ENCODE data around the gene PPP1R15B. TPM values are rescaled to one million over a fixed set of nuclear protein-coding genes. Genes with fewer than 3 reads are reported as not detected.

PPP1R15B gene
- total RNA-seq, 2 experiments from 2014 or later, result 72.6 to 79.2 TPM

- POLR2A ChIA-PET, result no interaction called here
- BruUV-seq (replicated peaks), result no TSS peak
- no peaks in the 10 kb centered on the region for H3K36me3 ChIP-seq (ENCODE audit: insufficient read depth, low read length)
- H3K4me3 ChIP-seq (ENCODE audit: low read depth, low read length, poor library complexity, severe bottlenecking), result no peak overlapping the region
- no peaks in the 10 kb centered on the region for H3K9me2 ChIP-seq (ENCODE audit: insufficient read depth, low read length)
- no peak for DNase-seq (ENCODE audit: low spot score)
- intact Hi-C loops (cut with micrococcal nuclease; ENCODE audit: unreplicated experiment), result loop anchor here (10.0 kb wide), 1 partner anchor 125 kb away; no protein-coding TSS in a partner anchor
- H2AFZ ChIP-seq (ENCODE audit: low read length), result no peak overlapping the region
- H3K4me2 ChIP-seq (ENCODE audit: low read length), result no peak overlapping the region
- no peaks in the 10 kb centered on the region for H3K79me2 ChIP-seq (ENCODE audit: insufficient read depth, low read depth, low read length)
- no peaks in the 10 kb centered on the region for H4K20me1 ChIP-seq (ENCODE audit: insufficient read depth, low read length)
- CTCF ChIA-PET (ENCODE audit: unreplicated experiment), result no interaction called here
- TF ChIP-seq, protein P1, sequence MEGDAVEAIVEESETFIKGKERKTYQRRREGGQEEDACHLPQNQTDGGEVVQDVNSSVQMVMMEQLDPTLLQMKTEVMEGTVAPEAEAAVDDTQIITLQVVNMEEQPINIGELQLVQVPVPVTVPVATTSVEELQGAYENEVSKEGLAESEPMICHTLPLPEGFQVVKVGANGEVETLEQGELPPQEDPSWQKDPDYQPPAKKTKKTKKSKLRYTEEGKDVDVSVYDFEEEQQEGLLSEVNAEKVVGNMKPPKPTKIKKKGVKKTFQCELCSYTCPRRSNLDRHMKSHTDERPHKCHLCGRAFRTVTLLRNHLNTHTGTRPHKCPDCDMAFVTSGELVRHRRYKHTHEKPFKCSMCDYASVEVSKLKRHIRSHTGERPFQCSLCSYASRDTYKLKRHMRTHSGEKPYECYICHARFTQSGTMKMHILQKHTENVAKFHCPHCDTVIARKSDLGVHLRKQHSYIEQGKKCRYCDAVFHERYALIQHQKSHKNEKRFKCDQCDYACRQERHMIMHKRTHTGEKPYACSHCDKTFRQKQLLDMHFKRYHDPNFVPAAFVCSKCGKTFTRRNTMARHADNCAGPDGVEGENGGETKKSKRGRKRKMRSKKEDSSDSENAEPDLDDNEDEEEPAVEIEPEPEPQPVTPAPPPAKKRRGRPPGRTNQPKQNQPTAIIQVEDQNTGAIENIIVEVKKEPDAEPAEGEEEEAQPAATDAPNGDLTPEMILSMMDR (conservative IDR thresholded peaks at IDR 0.05; ENCODE audit: low read length), result no peak
- no peak for TF ChIP-seq EZH2phosphoT487 (IDR thresholded peaks at IDR 0.05; ENCODE audit: borderline replicate concordance, low read depth, low read length)
- H3K27ac ChIP-seq (ENCODE audit: low read depth, low read length, poor library complexity, severe bottlenecking), result no peak overlapping the region
- H3K9me3 ChIP-seq (ENCODE audit: low read length), result no peaks in the 10 kb centered on the region
- no peaks in the 10 kb centered on the region for H3K4me1 ChIP-seq (ENCODE audit: insufficient read depth, low read length, poor library complexity, severe bottlenecking)
These were observed 28.2 kb upstream of the PPP1R15B start for GRCh38 chr1:204439621-204440375.

DNA sequence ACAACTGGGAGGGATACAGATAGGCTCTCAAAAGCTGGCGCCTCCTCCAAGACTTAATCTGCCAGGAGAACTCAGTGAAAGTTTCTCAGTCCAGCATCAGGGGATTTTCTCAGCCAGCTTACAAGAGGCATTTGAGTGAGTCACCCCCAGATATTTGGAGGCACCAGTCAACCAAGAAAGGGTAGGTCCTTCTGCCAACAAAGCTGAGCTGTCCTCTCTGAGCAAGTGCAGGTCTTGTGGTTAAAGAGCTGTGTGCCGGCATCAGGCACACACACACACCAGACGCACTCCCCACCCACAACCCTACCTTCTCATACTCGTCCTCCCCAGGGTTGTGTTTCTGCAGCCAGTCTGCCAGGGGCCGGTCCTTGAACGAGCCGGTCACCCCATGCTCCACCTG lies 27.0 kb upstream of the PPP1R15B start:
- Histone ChIP-seq H3K9me2 (ENCODE audit: insufficient read depth, low read length) (no peaks in the 10 kb centered on the region), H3K79me2 (ENCODE audit: insufficient read depth, low read depth, low read length) (no peaks in the 10 kb centered on the region), H3K9me3 (ENCODE audit: low read length) (no peaks in the 10 kb centered on the region), H3K4me3 (ENCODE audit: low read depth, low read length, poor library complexity, severe bottlenecking) (no peak overlapping the region), H4K20me1 (ENCODE audit: insufficient read depth, low read length) (no peaks in the 10 kb centered on the region), H3K36me3 (ENCODE audit: insufficient read depth, low read length) (no peaks in the 10 kb centered on the region), H3K4me1 (ENCODE audit: insufficient read depth, low read length, poor library complexity, severe bottlenecking) (no peaks in the 10 kb centered on the region), H3K27ac (ENCODE audit: low read depth, low read length, poor library complexity, severe bottlenecking) (no peak overlapping the region), H3K4me2 (ENCODE audit: low read length) (no peak overlapping the region), H2AFZ (ENCODE audit: low read length) (no peak overlapping the region)
- TF ChIP-seq EZH2phosphoT487 (IDR thresholded peaks at IDR 0.05; ENCODE audit: borderline replicate concordance, low read depth, low read length), result no peak
- TF ChIP-seq, protein P1 (conservative IDR thresholded peaks at IDR 0.05; ENCODE audit: low read length), result no peak
- no peak for DNase-seq (ENCODE audit: low spot score)
- intact Hi-C loops (cut with micrococcal nuclease; ENCODE audit: unreplicated experiment), result no loop called here
- ChIA-PET POLR2A (interaction anchor here (0.8 to 1.2 kb wide), 2 partner anchors 22 to 67 kb away, joined by 3 read pairs; no protein-coding TSS in a partner anchor), CTCF (ENCODE audit: unreplicated experiment) (interaction anchor here (0.7 kb wide), 1 partner anchor 55 kb away, joined by 3 read pairs; no protein-coding TSS in a partner anchor)
- no TSS peak for BruUV-seq (replicated peaks)
